LNCAP (cell line): ENCODE measurements around the gene KPNA4.

Source experiments
- TF ChIP-seq, protein P1 (sequence below): fragments of 450-650 bp; IDR thresholded peaks from 2 replicates; pipeline ENCODE4 v1.5.1; 2017; ENCODE audit warnings: mild to moderate bottlenecking

The KPNA4 gene

GRCh38 chr3:160602259-160602658, 36.9 kb upstream of the KPNA4 start:
- TF ChIP-seq, protein P1, sequence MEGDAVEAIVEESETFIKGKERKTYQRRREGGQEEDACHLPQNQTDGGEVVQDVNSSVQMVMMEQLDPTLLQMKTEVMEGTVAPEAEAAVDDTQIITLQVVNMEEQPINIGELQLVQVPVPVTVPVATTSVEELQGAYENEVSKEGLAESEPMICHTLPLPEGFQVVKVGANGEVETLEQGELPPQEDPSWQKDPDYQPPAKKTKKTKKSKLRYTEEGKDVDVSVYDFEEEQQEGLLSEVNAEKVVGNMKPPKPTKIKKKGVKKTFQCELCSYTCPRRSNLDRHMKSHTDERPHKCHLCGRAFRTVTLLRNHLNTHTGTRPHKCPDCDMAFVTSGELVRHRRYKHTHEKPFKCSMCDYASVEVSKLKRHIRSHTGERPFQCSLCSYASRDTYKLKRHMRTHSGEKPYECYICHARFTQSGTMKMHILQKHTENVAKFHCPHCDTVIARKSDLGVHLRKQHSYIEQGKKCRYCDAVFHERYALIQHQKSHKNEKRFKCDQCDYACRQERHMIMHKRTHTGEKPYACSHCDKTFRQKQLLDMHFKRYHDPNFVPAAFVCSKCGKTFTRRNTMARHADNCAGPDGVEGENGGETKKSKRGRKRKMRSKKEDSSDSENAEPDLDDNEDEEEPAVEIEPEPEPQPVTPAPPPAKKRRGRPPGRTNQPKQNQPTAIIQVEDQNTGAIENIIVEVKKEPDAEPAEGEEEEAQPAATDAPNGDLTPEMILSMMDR, result no peak

DNA sequence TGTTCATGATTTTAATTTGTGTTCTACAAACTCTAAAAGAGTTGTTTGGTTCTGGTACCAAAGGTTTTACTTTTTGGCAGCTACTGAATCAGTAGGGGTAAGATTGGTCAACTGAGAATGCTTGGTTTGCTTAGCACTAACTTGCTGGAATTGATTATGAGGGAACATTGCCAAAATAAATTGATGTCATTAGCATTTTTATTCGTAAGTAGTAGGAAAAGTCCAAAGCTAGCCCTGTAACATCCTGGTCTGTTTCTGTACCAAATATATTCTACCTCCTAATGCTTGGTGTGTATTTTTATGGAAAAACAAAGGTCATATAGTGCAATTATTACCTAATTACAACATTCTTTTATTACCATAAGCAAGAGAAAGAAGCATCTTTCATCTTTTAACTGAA, 35.9 kb upstream of the KPNA4 start:
- TF ChIP-seq, protein P1, result no peak

GRCh38 chr3:160598865-160599264, 33.5 kb upstream of the KPNA4 start:
- TF ChIP-seq, protein P1, result no peak

DNA sequence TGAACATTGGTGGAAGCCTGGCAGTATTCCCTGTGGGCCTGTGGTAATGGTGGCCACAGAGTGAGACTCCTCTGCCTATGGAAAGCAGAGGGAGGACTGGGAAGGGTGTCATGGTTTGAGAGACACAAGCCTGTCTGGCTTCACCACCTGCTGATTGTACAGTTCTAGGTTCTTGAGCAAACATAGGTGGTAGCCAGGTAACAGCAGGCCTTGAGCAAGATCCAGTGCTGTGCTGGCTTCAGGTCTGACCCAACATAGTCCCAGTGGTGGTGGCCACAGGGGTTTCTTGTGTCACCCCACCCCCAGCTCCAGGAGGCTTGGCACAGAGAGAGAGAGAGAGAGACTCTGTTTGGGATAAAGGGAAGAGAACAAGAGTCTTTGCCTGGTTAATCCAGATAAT, 22.7 kb upstream of the KPNA4 start:
- TF ChIP-seq, protein P1, result no peak

- TF ChIP-seq, protein P1, result no peak
These were observed 21.7 kb upstream of the KPNA4 start for GRCh38 chr3:160587105-160587504.

DNA sequence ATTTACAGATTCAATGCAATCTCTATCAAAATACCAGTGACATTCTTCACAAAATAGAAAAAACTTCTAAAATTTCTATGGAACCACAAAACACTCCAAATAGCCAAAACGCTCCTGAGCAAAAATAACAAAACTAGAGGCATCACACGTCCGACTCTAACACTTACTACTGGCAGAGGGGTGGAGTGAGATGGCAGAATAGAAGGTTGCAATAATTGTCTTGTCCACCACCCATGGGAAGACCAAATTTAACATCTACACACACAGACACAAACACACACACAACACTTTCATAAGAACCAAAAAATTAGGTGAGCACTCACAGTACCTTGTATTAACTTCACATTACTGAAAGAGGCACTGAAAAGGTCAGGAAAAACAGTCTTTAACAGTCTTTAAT, 21.3 kb upstream of the KPNA4 start:
- TF ChIP-seq, protein P1, result no peak

DNA sequence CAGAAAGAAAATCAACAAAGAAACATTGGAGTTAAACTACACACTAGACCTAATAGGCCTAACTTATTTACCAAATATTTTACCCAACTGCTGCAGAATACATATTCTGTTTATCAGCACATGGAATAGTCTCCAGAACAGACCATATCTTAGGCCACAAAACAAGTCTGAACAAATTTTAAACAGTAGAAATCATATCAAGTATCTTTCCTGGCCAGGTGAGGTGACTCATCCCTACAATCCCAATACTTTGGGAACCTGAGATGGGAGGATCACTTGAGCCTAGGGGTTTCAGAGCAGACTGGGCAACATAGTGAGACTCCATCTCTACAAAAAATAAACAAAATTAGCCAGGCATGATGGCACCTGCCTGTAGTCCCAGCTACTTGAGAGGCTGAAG, 18.1 kb upstream of the KPNA4 start:
- TF ChIP-seq, protein P1, result no peak

DNA sequence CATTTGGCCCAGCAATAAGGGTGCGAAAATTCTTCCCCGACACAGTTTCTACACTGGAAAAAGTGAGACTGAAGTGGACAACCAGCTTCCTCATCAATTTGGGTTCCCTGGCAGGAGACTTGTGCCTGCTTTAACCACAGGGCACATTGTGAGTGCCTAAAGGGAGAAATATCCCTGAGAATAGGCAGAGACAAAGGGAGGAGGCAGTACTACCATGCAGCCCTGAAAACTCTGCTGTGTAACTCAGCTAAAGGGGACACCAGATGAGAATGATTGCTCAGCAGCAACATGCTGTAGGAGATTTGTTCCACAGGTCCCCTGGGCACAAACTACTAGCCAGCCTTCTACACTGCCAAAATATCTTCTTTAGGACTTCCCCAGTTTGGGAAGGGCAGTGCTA, 15.6 kb upstream of the KPNA4 start:
- TF ChIP-seq, protein P1, result no peak
